ENCODE results near the gene DSCAML1.

Gene DSCAML1

GRCh38 chr11:117476531-117477142 lies 320.4 kb downstream of the DSCAML1 start:
- no peak for DNase-seq (ENCODE audit: low read depth)
- TF ChIP-seq CTCF (IDR thresholded peaks at IDR 0.05; ENCODE audit: insufficient read depth, low read depth, low read length, missing control alignments), result no peak
- H3K4me3 ChIP-seq (ENCODE audit: low read depth, low read length), result no peak overlapping the region

- DNase-seq (ENCODE audit: low read depth), result no peak
- H3K4me3 ChIP-seq (ENCODE audit: low read depth, low read length), result no peak overlapping the region
- no peak for TF ChIP-seq CTCF (IDR thresholded peaks at IDR 0.05; ENCODE audit: insufficient read depth, low read depth, low read length, missing control alignments)
Observed at GRCh38 chr11:117475716-117476530, 321.1 kb downstream of the DSCAML1 start.

GRCh38 chr11:117473481-117474091 lies 323.4 kb downstream of the DSCAML1 start:
- TF ChIP-seq CTCF (IDR thresholded peaks at IDR 0.05; ENCODE audit: insufficient read depth, low read depth, low read length, missing control alignments), result no peak
- no peak for DNase-seq (ENCODE audit: low read depth)
- no peak overlapping the region for H3K4me3 ChIP-seq (ENCODE audit: low read depth, low read length)

- H3K4me3 ChIP-seq (ENCODE audit: low read depth, low read length), result no peak overlapping the region
- TF ChIP-seq CTCF (IDR thresholded peaks at IDR 0.05; ENCODE audit: insufficient read depth, low read depth, low read length, missing control alignments), result no peak
- no peak for DNase-seq (ENCODE audit: low read depth)
Observed at GRCh38 chr11:117471776-117472175, 325.2 kb downstream of the DSCAML1 start.

- TF ChIP-seq CTCF (IDR thresholded peaks at IDR 0.05; ENCODE audit: insufficient read depth, low read depth, low read length, missing control alignments), result no peak
- DNase-seq (ENCODE audit: low read depth), result no peak
- H3K4me3 ChIP-seq (ENCODE audit: low read depth, low read length), result no peak overlapping the region
Observed at GRCh38 chr11:117470576-117470975, 326.4 kb downstream of the DSCAML1 start.

GRCh38 chr11:117468888-117469287 lies 328.1 kb downstream of the DSCAML1 start:
- DNase-seq (ENCODE audit: low read depth), result no peak
- TF ChIP-seq CTCF (IDR thresholded peaks at IDR 0.05; ENCODE audit: insufficient read depth, low read depth, low read length, missing control alignments), result no peak
- H3K4me3 ChIP-seq (ENCODE audit: low read depth, low read length), result no peak overlapping the region

Data from GM12865 (cell line).